T-cell (primary cell): ENCODE data around the gene GRID2. TPM values are rescaled to one million over a fixed set of nuclear protein-coding genes. Genes with fewer than 3 reads are reported as not detected.
"Not testable (repeated sequence)": the region's sequence is repeated elsewhere in the genome, so short reads cannot be mapped to it uniquely, and the experiment has no call there.

Experiments
- ATAC-seq, 4 experiments: fragments of 200-7000 bp in 3 of 4; fragments of 150-1000 bp in 1 of 4; cut with Tn5 transposase; replicated peaks in 1 of 4; 1 replicate in 3 of 4; 2 replicates in 1 of 4; pipeline ENCODE4 v1.10.0; 2021; ENCODE audit warnings: moderate library complexity in 3 of 4, mild to moderate bottlenecking in 2 of 4, moderate number of reproducible peaks in 1 of 4
- CTCF ChIA-PET, 2 donors: fragments of 300-600 bp; sonication (Branson Sonifier 250); formaldehyde crosslinking; loops; one replicate each; lab custom pipeline; 2022; ENCODE audit warnings: antibody characterized with exemption in 2 of 2; lab: Charles Lee
- POLR2A ChIA-PET, 2 donors: fragments of 300-600 bp; sonication (Branson Sonifier 250); formaldehyde crosslinking; loops; one replicate each; lab custom pipeline; 2022; ENCODE audit warnings: antibody characterized with exemption in 2 of 2; lab: Charles Lee
- DNase-seq, 35 experiments: peaks; one replicate each; pipeline versions ENCODE4 v3.0.0 to v3.0.0-alpha.2; 2013 to 2023
- H3K27ac ChIP-seq: one replicate; pipeline ENCODE4 v1.5.1; 2013; ENCODE audit warnings: low read length
- H3K27me3 ChIP-seq, 2 experiments: replicated peaks in 1 of 2; 1 replicate in 1 of 2; 2 replicates in 1 of 2; pipeline versions ENCODE4 v1.6.1 to v1.7.0; 2013; ENCODE audit warnings: low read length in 1 of 2, mixed read lengths in 1 of 2; ENCODE audit not compliant: control insufficient read depth in 2 of 2, insufficient read depth in 2 of 2; ENCODE audit errors: extremely low read depth in 1 of 2
- H3K36me3 ChIP-seq, 2 donors: 1 replicate in 1 of 2; 2 replicates in 1 of 2; pipeline versions ENCODE4 v1.6.1 to v1.7.0; 2013; ENCODE audit warnings: low read length in 1 of 2; ENCODE audit not compliant: control insufficient read depth in 2 of 2, insufficient read depth in 1 of 2; ENCODE audit errors: extremely low read depth in 1 of 2
- H3K4me1 ChIP-seq, 2 experiments: 1 replicate in 1 of 2; 2 replicates in 1 of 2; pipeline versions ENCODE4 v1.6.1 to v1.7.0; 2013; ENCODE audit warnings: low read length in 2 of 2, mixed read lengths in 1 of 2; ENCODE audit not compliant: insufficient read depth in 2 of 2, control insufficient read depth in 1 of 2; ENCODE audit errors: extremely low read depth in 1 of 2
- H3K4me3 ChIP-seq, 2 donors: 1 replicate in 1 of 2; 2 replicates in 1 of 2; pipeline versions ENCODE4 v1.5.1 to v1.7.0; 2013; ENCODE audit warnings: mild to moderate bottlenecking in 2 of 2, low read length in 1 of 2, moderate library complexity in 1 of 2; ENCODE audit not compliant: control insufficient read depth in 1 of 2; ENCODE audit errors: extremely low read depth in 1 of 2
- H3K9me3 ChIP-seq: 2 replicates; pipeline ENCODE4 v1.7.0; 2013
- H3K27ac Mint-ChIP-seq, 2 donors: one replicate each; pipeline ENCODE4 v1.8.0; 2020 to 2021; ENCODE audit warnings: mild to moderate bottlenecking in 2 of 2, mixed read lengths in 2 of 2
- H3K27me3 Mint-ChIP-seq, 2 donors: one replicate each; pipeline ENCODE4 v1.8.0; 2021 to 2022; ENCODE audit warnings: mixed read lengths in 2 of 2
- H3K36me3 Mint-ChIP-seq: one replicate; pipeline ENCODE4 v1.8.0; 2021; ENCODE audit warnings: mixed read lengths
- H3K4me1 Mint-ChIP-seq, 3 donors: one replicate each; pipeline ENCODE4 v1.8.0; 2020 to 2022; ENCODE audit warnings: mixed read lengths in 3 of 3, mild to moderate bottlenecking in 1 of 3
- H3K4me3 Mint-ChIP-seq, 3 donors: one replicate each; pipeline ENCODE4 v1.8.0; 2020 to 2022; ENCODE audit warnings: mild to moderate bottlenecking in 3 of 3, mixed read lengths in 3 of 3, moderate library complexity in 3 of 3
- H3K9me3 Mint-ChIP-seq, 3 donors: one replicate each; pipeline ENCODE4 v1.8.0; 2020 to 2022; ENCODE audit warnings: mixed read lengths in 3 of 3
- WGBS: methylation state at CpG from one replicate; pipeline ENCODE4 v1.1.5; 2013; ENCODE audit warnings: missing lambda C conversion rate; ENCODE audit not compliant: insufficient coverage; 5-methylcytosine and 5-hydroxymethylcytosine counted together
- total RNA-seq, 35 experiments: library from RNA in 6 of 35; stranded (reverse) in 6 of 35; fragments of 120-200 nt in 1 of 35; gene quantifications; one replicate each; pipeline versions ENCODE4 v1.2.1 to v1.2.4 and lab custom pipeline; 2013 to 2026

GRID2 gene
- total RNA-seq, 5 donors from 2014 or later (not counting 1 experiment from before 2014, with no cell fraction given): 0.13 to 0.18 TPM; not detected in 3

GRCh38 chr4:93300780-93301555 is 997.2 kb downstream of the GRID2 start:
- H3K4me3 ChIP-seq, H3K4me3 Mint-ChIP-seq, H3K9me3 Mint-ChIP-seq, H3K4me1 ChIP-seq, ATAC-seq, H3K27ac ChIP-seq, H3K27me3 Mint-ChIP-seq, H3K4me1 Mint-ChIP-seq, H3K36me3 ChIP-seq, CTCF ChIA-PET, DNase-seq, H3K36me3 Mint-ChIP-seq, H3K27me3 ChIP-seq, H3K27ac Mint-ChIP-seq, H3K9me3 ChIP-seq, POLR2A ChIA-PET: not testable (repeated sequence)
- no CpG with 5 or more reads among the region's 6 CpGs for WGBS

- peaks cover 0 to 4% (median 2%) of the 10 kb centered on the region in 3 donors for H3K9me3 Mint-ChIP-seq
- no peaks in the 10 kb centered on the region for H3K4me1 ChIP-seq
- H3K36me3 Mint-ChIP-seq: no peaks in the 10 kb centered on the region
- no peak overlapping the region for H3K27ac Mint-ChIP-seq
- no peak overlapping the region for H3K27ac ChIP-seq
- H3K4me3 Mint-ChIP-seq: no peak overlapping the region
- H3K36me3 ChIP-seq: no peaks in the 10 kb centered on the region
- H3K27me3 Mint-ChIP-seq: no peaks in the 10 kb centered on the region
- ChIA-PET CTCF (no interaction called here), POLR2A (no interaction called here)
- WGBS: no CpG with 5 or more reads among the region's 4 CpGs
- no peak for DNase-seq
- H3K27me3 ChIP-seq: no peaks in the 10 kb centered on the region
- no peak for ATAC-seq
- H3K4me3 ChIP-seq: no peak overlapping the region
- H3K9me3 ChIP-seq: no peaks in the 10 kb centered on the region
- no peaks in the 10 kb centered on the region for H3K4me1 Mint-ChIP-seq
These were observed 998.5 kb downstream of the GRID2 start for GRCh38 chr4:93302310-93302709.

- Mint-ChIP-seq H3K27me3 (no peaks in the 10 kb centered on the region), H3K9me3 (peaks cover 0 to 4% (median 4%) of the 10 kb centered on the region in 3 donors), H3K4me3 (no peak overlapping the region), H3K36me3 (no peaks in the 10 kb centered on the region), H3K4me1 (no peaks in the 10 kb centered on the region), H3K27ac (no peak overlapping the region)
- no CpG with 5 or more reads among the region's 2 CpGs for WGBS
- Histone ChIP-seq H3K9me3 (no peaks in the 10 kb centered on the region), H3K36me3 (no peaks in the 10 kb centered on the region), H3K27ac (no peak overlapping the region), H3K27me3 (no peaks in the 10 kb centered on the region), H3K4me1 (no peaks in the 10 kb centered on the region), H3K4me3 (no peak overlapping the region)
- ChIA-PET CTCF (no interaction called here), POLR2A (no interaction called here)
- DNase-seq: no peak
- ATAC-seq: no peak
These were observed 999.7 kb downstream of the GRID2 start for GRCh38 chr4:93303440-93303839.

DNA sequence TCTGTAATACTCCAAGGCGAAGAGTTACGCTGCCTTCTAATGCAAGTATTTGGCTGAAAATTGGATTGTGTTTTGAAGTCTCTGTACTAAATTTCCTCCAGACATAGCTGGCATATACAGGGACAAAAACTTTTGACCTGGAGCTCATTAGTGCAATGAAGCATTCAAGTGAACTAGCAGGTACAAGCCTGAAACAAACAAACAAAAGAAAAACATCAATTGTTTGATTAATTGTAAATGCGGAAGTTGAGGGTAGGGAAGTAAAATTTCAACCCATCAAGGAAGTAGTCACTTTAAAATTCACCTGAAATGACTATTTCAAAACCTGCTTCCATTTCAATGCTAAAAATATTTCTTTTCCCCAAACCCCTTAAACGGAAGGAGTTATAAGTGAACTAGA is 1008.5 kb downstream of the GRID2 start:
- CTCF ChIA-PET: no interaction called here
- Mint-ChIP-seq H3K9me3 (peaks cover 6 to 13% (median 11%) of the 10 kb centered on the region in 3 donors), H3K36me3 (no peaks in the 10 kb centered on the region), H3K4me1 (no peaks in the 10 kb centered on the region), H3K27me3 (no peaks in the 10 kb centered on the region), H3K4me3 (no peak overlapping the region), H3K27ac (no peak overlapping the region)
- DNase-seq (no peak), ATAC-seq (no peak)
- Histone ChIP-seq H3K4me1 (no peaks in the 10 kb centered on the region), H3K36me3 (no peaks in the 10 kb centered on the region), H3K9me3 (no peaks in the 10 kb centered on the region), H3K27me3 (no peaks in the 10 kb centered on the region), H3K4me3 (no peak overlapping the region), H3K27ac (no peak overlapping the region)
- whole genome bisulfite sequencing: 100% methylated on average over 1 of the region's 4 CpGs
- POLR2A ChIA-PET: no interaction called here

DNA sequence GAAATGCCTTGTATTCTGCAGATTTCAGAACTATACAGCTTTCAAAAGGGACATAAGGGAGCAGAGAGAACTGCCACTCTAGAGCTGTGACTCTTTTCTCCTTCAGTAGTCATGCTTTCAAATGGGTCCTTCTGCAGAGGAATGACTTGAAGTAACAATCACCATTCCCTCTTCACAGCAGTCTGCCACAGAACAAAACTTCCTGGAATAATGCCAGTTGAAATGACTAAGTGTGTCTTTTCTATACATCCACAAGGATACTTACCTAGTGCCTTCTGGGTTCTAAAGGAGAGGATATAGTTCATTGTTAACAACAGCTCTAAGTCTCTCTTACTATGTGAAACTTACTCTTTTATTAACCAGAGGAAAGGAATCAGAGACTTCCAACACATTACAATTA is 1009.4 kb downstream of the GRID2 start:
- no peak overlapping the region for H3K27ac Mint-ChIP-seq
- Histone ChIP-seq H3K36me3 (no peaks in the 10 kb centered on the region), H3K27me3 (no peaks in the 10 kb centered on the region), H3K27ac (no peak overlapping the region), H3K9me3 (no peaks in the 10 kb centered on the region), H3K4me3 (no peak overlapping the region), H3K4me1 (no peaks in the 10 kb centered on the region)
- no peaks in the 10 kb centered on the region for H3K36me3 Mint-ChIP-seq
- H3K4me1 Mint-ChIP-seq: no peaks in the 10 kb centered on the region
- ATAC-seq (no peak), DNase-seq (no peak)
- H3K4me3 Mint-ChIP-seq: no peak overlapping the region
- CTCF ChIA-PET: no interaction called here
- no peaks in the 10 kb centered on the region for H3K27me3 Mint-ChIP-seq
- peaks cover 6 to 13% (median 9%) of the 10 kb centered on the region in 3 donors for H3K9me3 Mint-ChIP-seq
- POLR2A ChIA-PET: no interaction called here

GRCh38 chr4:93317057-93317456 is 1013.3 kb downstream of the GRID2 start:
- peaks cover 6 to 16% (median 9%) of the 10 kb centered on the region in 3 donors for H3K9me3 Mint-ChIP-seq
- ChIA-PET POLR2A (no interaction called here), CTCF (interaction anchor here in 1 of 2 donors (0.7 kb wide), 1 partner anchor 428 kb away, joined by 3 read pairs; no protein-coding TSS in a partner anchor)
- no peaks in the 10 kb centered on the region for H3K27me3 Mint-ChIP-seq
- Histone ChIP-seq H3K4me1 (no peaks in the 10 kb centered on the region), H3K27ac (no peak overlapping the region), H3K4me3 (no peak overlapping the region), H3K36me3 (no peaks in the 10 kb centered on the region), H3K9me3 (no peaks in the 10 kb centered on the region), H3K27me3 (no peaks in the 10 kb centered on the region)
- no peaks in the 10 kb centered on the region for H3K36me3 Mint-ChIP-seq
- no peak for ATAC-seq
- no peak overlapping the region for H3K4me3 Mint-ChIP-seq
- no peaks in the 10 kb centered on the region for H3K4me1 Mint-ChIP-seq
- WGBS: 80% methylated on average over 1 of the region's 4 CpGs
- H3K27ac Mint-ChIP-seq: no peak overlapping the region
- no peak for DNase-seq
